HG03439 (cell line): ENCODE data around the gene TBX4.
"Not testable (repeated sequence)": the region's sequence is repeated elsewhere in the genome, so short reads cannot be mapped to it uniquely, and the experiment has no call there.

ENCODE experiments used
- ATAC-seq: cut with Tn5 transposase; IDR thresholded peaks from one replicate; pipeline ENCODE4 v1.9.1; 2021; ENCODE audit warnings: mild to moderate bottlenecking, moderate library complexity; ENCODE audit not compliant: unreplicated experiment

Gene TBX4

GRCh38 chr17:61427567-61427966 is 24.7 kb upstream of the TBX4 start:
- no peak for ATAC-seq

GRCh38 chr17:61429274-61429673 is 22.9 kb upstream of the TBX4 start:
- no peak for ATAC-seq

GRCh38 chr17:61429831-61430230 is 22.4 kb upstream of the TBX4 start:
- ATAC-seq = not testable (repeated sequence)

- ATAC-seq = no peak
Measured at GRCh38 chr17:61431594-61432311, 20.5 kb upstream of the TBX4 start.

- no peak for ATAC-seq
Measured at GRCh38 chr17:61436273-61436672, 15.9 kb upstream of the TBX4 start.

GRCh38 chr17:61436995-61437704 is 15.1 kb upstream of the TBX4 start:
- no peak for ATAC-seq

- no peak for ATAC-seq
Measured at GRCh38 chr17:61440697-61441096, 11.5 kb upstream of the TBX4 start.

- not testable (repeated sequence) for ATAC-seq
Measured at GRCh38 chr17:61441507-61441906, 10.7 kb upstream of the TBX4 start.

GRCh38 chr17:61442136-61442775 is 10.0 kb upstream of the TBX4 start:
- no peak for ATAC-seq

- no peak for ATAC-seq
Measured at GRCh38 chr17:61442878-61443474, 9.2 kb upstream of the TBX4 start.

- no peak for ATAC-seq
Measured at GRCh38 chr17:61443475-61443882, 8.7 kb upstream of the TBX4 start.

- no peak for ATAC-seq
Measured at GRCh38 chr17:61444075-61444474, 8.1 kb upstream of the TBX4 start.

- no peak for ATAC-seq
Measured at GRCh38 chr17:61444831-61445230, 7.4 kb upstream of the TBX4 start.

- ATAC-seq = no peak
Measured at GRCh38 chr17:61447358-61447757, 4.9 kb upstream of the TBX4 start.

GRCh38 chr17:61448042-61448441 is 4.2 kb upstream of the TBX4 start:
- ATAC-seq = no peak

- not testable (repeated sequence) for ATAC-seq
Measured at GRCh38 chr17:61449140-61449539, 3.1 kb upstream of the TBX4 start.

- ATAC-seq = no peak
Measured at GRCh38 chr17:61449707-61450640, 2.2 kb upstream of the TBX4 start.

GRCh38 chr17:61450641-61451537 is 1.3 kb upstream of the TBX4 start:
- no peak for ATAC-seq

GRCh38 chr17:61451538-61452300 is 503 bp upstream of the TBX4 start:
- ATAC-seq = no peak
